Measurements from ENCODE around the gene TMEM132C. TPM values are rescaled to one million over a fixed set of nuclear protein-coding genes. Genes with fewer than 3 reads are reported as not detected.

The TMEM132C gene
- total and polyA plus RNA-seq, 2 experiments from 2014 or later, result not detected

- H3K4me1 ChIP-seq (ENCODE audit: insufficient read depth), result no peaks in the 10 kb centered on the region
- H3K36me3 Mint-ChIP-seq (ENCODE audit: low read depth), result peaks cover 40% of the 10 kb centered on the region
- peaks cover 7% of the 10 kb centered on the region for H3K9me3 Mint-ChIP-seq
Measured at GRCh38 chr12:128662101-128662500, 395.1 kb downstream of the TMEM132C start.

GRCh38 chr12:128664501-128664900 lies 397.5 kb downstream of the TMEM132C start:
- H3K27me3 Mint-ChIP-seq (ENCODE audit: insufficient read depth, low read depth, poor library complexity), result peaks cover 5% of the 10 kb centered on the region
- TF ChIP-seq POLR2AphosphoS5 (IDR thresholded peaks at IDR 0.05; ENCODE audit: low read depth) (no peak), STAT1 (IDR thresholded peaks at IDR 0.05; ENCODE audit: unreplicated experiment) (no peak), JUNB (IDR thresholded peaks at IDR 0.05; ENCODE audit: unreplicated experiment) (no peak), CREB1 (CRISPR knock-in tag; IDR thresholded peaks at IDR 0.05; ENCODE audit: low read depth) (no peak), EZH2phosphoT487 (IDR thresholded peaks at IDR 0.05; ENCODE audit: unreplicated experiment) (no peak), CTCF (conservative IDR thresholded peaks at IDR 0.05; ENCODE audit: low read depth in 2 of 2) (no peak), ZNF331 (CRISPR knock-in tag; IDR thresholded peaks at IDR 0.05; ENCODE audit: low read depth) (no peak), EZH2 (IDR thresholded peaks at IDR 0.05; ENCODE audit: low read depth, unreplicated experiment) (no peak)
- TF ChIP-seq, protein P1, sequence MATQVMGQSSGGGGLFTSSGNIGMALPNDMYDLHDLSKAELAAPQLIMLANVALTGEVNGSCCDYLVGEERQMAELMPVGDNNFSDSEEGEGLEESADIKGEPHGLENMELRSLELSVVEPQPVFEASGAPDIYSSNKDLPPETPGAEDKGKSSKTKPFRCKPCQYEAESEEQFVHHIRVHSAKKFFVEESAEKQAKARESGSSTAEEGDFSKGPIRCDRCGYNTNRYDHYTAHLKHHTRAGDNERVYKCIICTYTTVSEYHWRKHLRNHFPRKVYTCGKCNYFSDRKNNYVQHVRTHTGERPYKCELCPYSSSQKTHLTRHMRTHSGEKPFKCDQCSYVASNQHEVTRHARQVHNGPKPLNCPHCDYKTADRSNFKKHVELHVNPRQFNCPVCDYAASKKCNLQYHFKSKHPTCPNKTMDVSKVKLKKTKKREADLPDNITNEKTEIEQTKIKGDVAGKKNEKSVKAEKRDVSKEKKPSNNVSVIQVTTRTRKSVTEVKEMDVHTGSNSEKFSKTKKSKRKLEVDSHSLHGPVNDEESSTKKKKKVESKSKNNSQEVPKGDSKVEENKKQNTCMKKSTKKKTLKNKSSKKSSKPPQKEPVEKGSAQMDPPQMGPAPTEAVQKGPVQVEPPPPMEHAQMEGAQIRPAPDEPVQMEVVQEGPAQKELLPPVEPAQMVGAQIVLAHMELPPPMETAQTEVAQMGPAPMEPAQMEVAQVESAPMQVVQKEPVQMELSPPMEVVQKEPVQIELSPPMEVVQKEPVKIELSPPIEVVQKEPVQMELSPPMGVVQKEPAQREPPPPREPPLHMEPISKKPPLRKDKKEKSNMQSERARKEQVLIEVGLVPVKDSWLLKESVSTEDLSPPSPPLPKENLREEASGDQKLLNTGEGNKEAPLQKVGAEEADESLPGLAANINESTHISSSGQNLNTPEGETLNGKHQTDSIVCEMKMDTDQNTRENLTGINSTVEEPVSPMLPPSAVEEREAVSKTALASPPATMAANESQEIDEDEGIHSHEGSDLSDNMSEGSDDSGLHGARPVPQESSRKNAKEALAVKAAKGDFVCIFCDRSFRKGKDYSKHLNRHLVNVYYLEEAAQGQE (IDR thresholded peaks at IDR 0.05; ENCODE audit: unreplicated experiment), result no peak
- TF ChIP-seq, protein P2, sequence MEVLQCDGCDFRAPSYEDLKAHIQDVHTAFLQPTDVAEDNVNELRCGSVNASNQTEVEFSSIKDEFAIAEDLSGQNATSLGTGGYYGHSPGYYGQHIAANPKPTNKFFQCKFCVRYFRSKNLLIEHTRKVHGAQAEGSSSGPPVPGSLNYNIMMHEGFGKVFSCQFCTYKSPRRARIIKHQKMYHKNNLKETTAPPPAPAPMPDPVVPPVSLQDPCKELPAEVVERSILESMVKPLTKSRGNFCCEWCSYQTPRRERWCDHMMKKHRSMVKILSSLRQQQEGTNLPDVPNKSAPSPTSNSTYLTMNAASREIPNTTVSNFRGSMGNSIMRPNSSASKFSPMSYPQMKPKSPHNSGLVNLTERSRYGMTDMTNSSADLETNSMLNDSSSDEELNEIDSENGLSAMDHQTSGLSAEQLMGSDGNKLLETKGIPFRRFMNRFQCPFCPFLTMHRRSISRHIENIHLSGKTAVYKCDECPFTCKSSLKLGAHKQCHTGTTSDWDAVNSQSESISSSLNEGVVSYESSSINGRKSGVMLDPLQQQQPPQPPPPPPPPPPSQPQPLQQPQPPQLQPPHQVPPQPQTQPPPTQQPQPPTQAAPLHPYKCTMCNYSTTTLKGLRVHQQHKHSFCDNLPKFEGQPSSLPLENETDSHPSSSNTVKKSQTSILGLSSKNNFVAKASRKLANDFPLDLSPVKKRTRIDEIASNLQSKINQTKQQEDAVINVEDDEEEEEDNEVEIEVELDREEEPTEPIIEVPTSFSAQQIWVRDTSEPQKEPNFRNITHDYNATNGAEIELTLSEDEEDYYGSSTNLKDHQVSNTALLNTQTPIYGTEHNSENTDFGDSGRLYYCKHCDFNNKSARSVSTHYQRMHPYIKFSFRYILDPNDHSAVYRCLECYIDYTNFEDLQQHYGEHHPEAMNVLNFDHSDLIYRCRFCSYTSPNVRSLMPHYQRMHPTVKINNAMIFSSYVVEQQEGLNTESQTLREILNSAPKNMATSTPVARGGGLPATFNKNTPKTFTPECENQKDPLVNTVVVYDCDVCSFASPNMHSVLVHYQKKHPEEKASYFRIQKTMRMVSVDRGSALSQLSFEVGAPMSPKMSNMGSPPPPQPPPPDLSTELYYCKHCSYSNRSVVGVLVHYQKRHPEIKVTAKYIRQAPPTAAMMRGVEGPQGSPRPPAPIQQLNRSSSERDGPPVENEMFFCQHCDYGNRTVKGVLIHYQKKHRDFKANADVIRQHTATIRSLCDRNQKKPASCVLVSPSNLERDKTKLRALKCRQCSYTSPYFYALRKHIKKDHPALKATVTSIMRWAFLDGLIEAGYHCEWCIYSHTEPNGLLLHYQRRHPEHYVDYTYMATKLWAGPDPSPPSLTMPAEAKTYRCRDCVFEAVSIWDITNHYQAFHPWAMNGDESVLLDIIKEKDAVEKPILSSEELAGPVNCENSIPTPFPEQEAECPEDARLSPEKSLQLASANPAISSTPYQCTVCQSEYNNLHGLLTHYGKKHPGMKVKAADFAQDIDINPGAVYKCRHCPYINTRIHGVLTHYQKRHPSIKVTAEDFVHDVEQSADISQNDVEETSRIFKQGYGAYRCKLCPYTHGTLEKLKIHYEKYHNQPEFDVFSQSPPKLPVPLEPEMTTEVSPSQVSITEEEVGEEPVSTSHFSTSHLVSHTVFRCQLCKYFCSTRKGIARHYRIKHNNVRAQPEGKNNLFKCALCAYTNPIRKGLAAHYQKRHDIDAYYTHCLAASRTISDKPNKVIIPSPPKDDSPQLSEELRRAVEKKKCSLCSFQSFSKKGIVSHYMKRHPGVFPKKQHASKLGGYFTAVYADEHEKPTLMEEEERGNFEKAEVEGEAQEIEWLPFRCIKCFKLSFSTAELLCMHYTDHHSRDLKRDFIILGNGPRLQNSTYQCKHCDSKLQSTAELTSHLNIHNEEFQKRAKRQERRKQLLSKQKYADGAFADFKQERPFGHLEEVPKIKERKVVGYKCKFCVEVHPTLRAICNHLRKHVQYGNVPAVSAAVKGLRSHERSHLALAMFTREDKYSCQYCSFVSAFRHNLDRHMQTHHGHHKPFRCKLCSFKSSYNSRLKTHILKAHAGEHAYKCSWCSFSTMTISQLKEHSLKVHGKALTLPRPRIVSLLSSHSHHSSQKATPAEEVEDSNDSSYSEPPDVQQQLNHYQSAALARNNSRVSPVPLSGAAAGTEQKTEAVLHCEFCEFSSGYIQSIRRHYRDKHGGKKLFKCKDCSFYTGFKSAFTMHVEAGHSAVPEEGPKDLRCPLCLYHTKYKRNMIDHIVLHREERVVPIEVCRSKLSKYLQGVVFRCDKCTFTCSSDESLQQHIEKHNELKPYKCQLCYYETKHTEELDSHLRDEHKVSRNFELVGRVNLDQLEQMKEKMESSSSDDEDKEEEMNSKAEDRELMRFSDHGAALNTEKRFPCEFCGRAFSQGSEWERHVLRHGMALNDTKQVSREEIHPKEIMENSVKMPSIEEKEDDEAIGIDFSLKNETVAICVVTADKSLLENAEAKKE (CRISPR knock-in tag; IDR thresholded peaks at IDR 0.05), result no peak

More at GRCh38 chr12:128662101-128662500, 395.1 kb downstream of the TMEM132C start:
- TF ChIP-seq EZH2phosphoT487 (IDR thresholded peaks at IDR 0.05; ENCODE audit: unreplicated experiment), result no peak
- Histone ChIP-seq H3K9me2 (ENCODE audit: insufficient read depth) (no peaks in the 10 kb centered on the region), H4K20me1 (replicated peaks; ENCODE audit: insufficient read depth) (no peaks in the 10 kb centered on the region), H3K4me3 (no peak overlapping the region), H3K27me3 (ENCODE audit: insufficient read depth) (no peaks in the 10 kb centered on the region), H3K4me2 (no peak overlapping the region), H3F3A (replicated peaks; ENCODE audit: low read depth) (no peaks in the 10 kb centered on the region), H3K79me2 (replicated peaks; ENCODE audit: insufficient read depth) (no peaks in the 10 kb centered on the region), H3K36me3 (ENCODE audit: insufficient read depth) (no peaks in the 10 kb centered on the region; the same call in 1 of the 2 replicates), H2AFZ (no peak overlapping the region), H3K27ac (ENCODE audit: low read depth) (no peak overlapping the region)
- ATAC-seq (no peak), DNase-seq (ENCODE audit: low spot score) (no peak)
- Mint-ChIP-seq H3K27ac (no peak overlapping the region), H3K4me1 (no peaks in the 10 kb centered on the region), H3K4me3 (no peak overlapping the region), H3K27me3 (ENCODE audit: insufficient read depth, low read depth, poor library complexity) (peaks cover 4% of the 10 kb centered on the region)

More at GRCh38 chr12:128664501-128664900, 397.5 kb downstream of the TMEM132C start:
- Histone ChIP-seq H3K79me2 (replicated peaks; ENCODE audit: insufficient read depth) (no peaks in the 10 kb centered on the region), H3K9me2 (ENCODE audit: insufficient read depth) (no peaks in the 10 kb centered on the region), H4K20me1 (replicated peaks; ENCODE audit: insufficient read depth) (no peaks in the 10 kb centered on the region), H3F3A (replicated peaks; ENCODE audit: low read depth) (no peaks in the 10 kb centered on the region), H3K4me1 (ENCODE audit: insufficient read depth) (no peaks in the 10 kb centered on the region), H2AFZ (no peak overlapping the region), H3K4me3 (no peak overlapping the region), H3K4me2 (no peak overlapping the region), H3K27ac (ENCODE audit: low read depth) (no peak overlapping the region), H3K27me3 (ENCODE audit: insufficient read depth) (no peaks in the 10 kb centered on the region), H3K36me3 (ENCODE audit: insufficient read depth) (no peaks in the 10 kb centered on the region; the same call in 1 of the 2 replicates)
- no peak overlapping the region for H3K27ac Mint-ChIP-seq
- H3K4me3 Mint-ChIP-seq, result no peak overlapping the region
- ATAC-seq (no peak), DNase-seq (ENCODE audit: low spot score) (no peak)
- H3K36me3 Mint-ChIP-seq (ENCODE audit: low read depth), result peaks cover 41% of the 10 kb centered on the region
- H3K4me1 Mint-ChIP-seq, result no peaks in the 10 kb centered on the region
- peaks cover 12% of the 10 kb centered on the region; the same call in 2 of the 3 replicates for H3K9me3 Mint-ChIP-seq

All from GM23338 (cell line).